Esophagus squamous epithelium (tissue), 4 donors: ENCODE results near the gene GYPA. TPM values are rescaled to one million over a fixed set of nuclear protein-coding genes. Genes with fewer than 3 reads are reported as not detected.

Source experiments
- total RNA-seq, 4 donors: library from RNA; depleted of rRNA; stranded (reverse); fragments of >200 nt; gene quantifications; one replicate each; pipeline ENCODE4 v1.1.0, GENCODE V29; 2016

Gene GYPA
- total RNA-seq, 4 donors from 2014 or later = not detected

Other genes with a start within 250 kb of the GYPA start
- not detected for gene GYPE, start 235.2 kb downstream of the GYPA start, total RNA-seq
- gene GYPB, start 121.3 kb downstream of the GYPA start, total RNA-seq = not detected